GM19025 (cell line): ENCODE measurements around the gene NKTR.
"Not testable (repeated sequence)": the region's sequence is repeated elsewhere in the genome, so short reads cannot be mapped to it uniquely, and the experiment has no call there.

Experiments
- ATAC-seq: cut with Tn5 transposase; IDR thresholded peaks from one replicate; pipeline ENCODE4 v1.9.1; 2021; ENCODE audit warnings: mild to moderate bottlenecking, low read depth, moderate library complexity; ENCODE audit not compliant: unreplicated experiment

Gene NKTR

GRCh38 chr3:42593635-42594034 is 6.9 kb upstream of the NKTR start:
- no peak for ATAC-seq

- no peak for ATAC-seq
Observed at GRCh38 chr3:42595682-42596081, 4.8 kb upstream of the NKTR start.

GRCh38 chr3:42597098-42597497 is 3.4 kb upstream of the NKTR start:
- ATAC-seq = not testable (repeated sequence)

- peak; percentile 9 for ATAC-seq
Observed at GRCh38 chr3:42600958-42601675, 631 bp downstream of the NKTR start.

- ATAC-seq = no peak
Observed at GRCh38 chr3:42601896-42602581, 1.6 kb downstream of the NKTR start.

- no peak for ATAC-seq
Observed at GRCh38 chr3:42602961-42603360, 2.5 kb downstream of the NKTR start.

GRCh38 chr3:42605546-42606173 is 5.2 kb downstream of the NKTR start:
- no peak for ATAC-seq

- ATAC-seq = no peak
Observed at GRCh38 chr3:42608581-42608980, 8.1 kb downstream of the NKTR start.

GRCh38 chr3:42610976-42611375 is 10.5 kb downstream of the NKTR start:
- no peak for ATAC-seq

GRCh38 chr3:42612217-42612616 is 11.7 kb downstream of the NKTR start:
- no peak for ATAC-seq

GRCh38 chr3:42612928-42613327 is 12.4 kb downstream of the NKTR start:
- no peak for ATAC-seq

- ATAC-seq = no peak
Observed at GRCh38 chr3:42613462-42613861, 13.0 kb downstream of the NKTR start.

- no peak for ATAC-seq
Observed at GRCh38 chr3:42631620-42632019, 31.1 kb downstream of the NKTR start.

GRCh38 chr3:42632146-42632545 is 31.7 kb downstream of the NKTR start:
- no peak for ATAC-seq

- no peak for ATAC-seq
Observed at GRCh38 chr3:42633544-42633943, 33.1 kb downstream of the NKTR start.

GRCh38 chr3:42635111-42635510 is 34.6 kb downstream of the NKTR start:
- ATAC-seq = no peak

GRCh38 chr3:42637001-42637400 is 36.5 kb downstream of the NKTR start:
- no peak for ATAC-seq

- peak; percentile 55 for ATAC-seq
Observed at GRCh38 chr3:42638339-42638842, 37.9 kb downstream of the NKTR start.

GRCh38 chr3:42639192-42639591 is 38.7 kb downstream of the NKTR start:
- no peak for ATAC-seq

- no peak for ATAC-seq
Observed at GRCh38 chr3:42640129-42640528, 39.6 kb downstream of the NKTR start.

GRCh38 chr3:42640771-42641370 is 40.4 kb downstream of the NKTR start:
- no peak for ATAC-seq
